GM06990 (cell line): Measurements from ENCODE around the gene DCLK2.

Experiments used
- DNase-seq: peaks from one replicate; pipeline ENCODE4 v3.0.0-alpha.2; 2011; ENCODE audit not compliant: insufficient read length; ENCODE audit errors: extremely low read depth
- H3K27me3 ChIP-seq: replicated peaks from 2 replicates; pipeline ENCODE4 v1.6.0; 2011; ENCODE audit warnings: low read length; ENCODE audit not compliant: control insufficient read depth, insufficient read depth
- H3K36me3 ChIP-seq: 2 replicates; pipeline ENCODE4 v1.5.1; 2011; ENCODE audit warnings: low read length; ENCODE audit not compliant: control insufficient read depth, insufficient read depth
- H3K4me3 ChIP-seq: replicated peaks from 2 replicates; pipeline ENCODE4 v1.5.1; 2011; ENCODE audit warnings: low read depth, mild to moderate bottlenecking, control low read depth, low read length
- TF ChIP-seq, protein P1 (sequence below): IDR thresholded peaks from 2 replicates; pipeline ENCODE4 v1.5.1; 2011; ENCODE audit warnings: low read length, control low read depth, mild to moderate bottlenecking, inconsistent platforms; ENCODE audit not compliant: insufficient read depth, poor library complexity, severe bottlenecking

The DCLK2 gene

DNA sequence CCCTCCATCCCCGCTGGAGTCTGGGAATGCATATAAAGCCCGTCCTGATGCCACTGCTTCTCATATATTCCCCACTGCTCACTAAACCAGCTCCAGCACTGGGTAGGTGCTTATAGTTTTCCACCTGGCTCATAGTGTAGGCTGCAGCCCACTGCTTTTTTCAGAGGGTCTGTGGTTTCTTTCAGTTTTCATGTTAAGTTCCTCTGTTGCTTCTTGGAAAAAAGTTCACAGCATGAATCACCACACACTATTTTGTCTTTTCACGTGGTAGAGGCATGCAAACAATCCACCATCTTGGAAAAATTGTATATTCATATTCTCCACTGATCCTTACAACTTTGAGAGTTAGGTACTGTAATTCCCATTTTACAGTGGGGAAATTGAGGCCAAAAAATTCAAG, 39.4 kb downstream of the DCLK2 start:
- no peaks in the 10 kb centered on the region for H3K27me3 ChIP-seq
- no peak for DNase-seq
- TF ChIP-seq, protein P1, sequence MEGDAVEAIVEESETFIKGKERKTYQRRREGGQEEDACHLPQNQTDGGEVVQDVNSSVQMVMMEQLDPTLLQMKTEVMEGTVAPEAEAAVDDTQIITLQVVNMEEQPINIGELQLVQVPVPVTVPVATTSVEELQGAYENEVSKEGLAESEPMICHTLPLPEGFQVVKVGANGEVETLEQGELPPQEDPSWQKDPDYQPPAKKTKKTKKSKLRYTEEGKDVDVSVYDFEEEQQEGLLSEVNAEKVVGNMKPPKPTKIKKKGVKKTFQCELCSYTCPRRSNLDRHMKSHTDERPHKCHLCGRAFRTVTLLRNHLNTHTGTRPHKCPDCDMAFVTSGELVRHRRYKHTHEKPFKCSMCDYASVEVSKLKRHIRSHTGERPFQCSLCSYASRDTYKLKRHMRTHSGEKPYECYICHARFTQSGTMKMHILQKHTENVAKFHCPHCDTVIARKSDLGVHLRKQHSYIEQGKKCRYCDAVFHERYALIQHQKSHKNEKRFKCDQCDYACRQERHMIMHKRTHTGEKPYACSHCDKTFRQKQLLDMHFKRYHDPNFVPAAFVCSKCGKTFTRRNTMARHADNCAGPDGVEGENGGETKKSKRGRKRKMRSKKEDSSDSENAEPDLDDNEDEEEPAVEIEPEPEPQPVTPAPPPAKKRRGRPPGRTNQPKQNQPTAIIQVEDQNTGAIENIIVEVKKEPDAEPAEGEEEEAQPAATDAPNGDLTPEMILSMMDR, result no peak

DNA sequence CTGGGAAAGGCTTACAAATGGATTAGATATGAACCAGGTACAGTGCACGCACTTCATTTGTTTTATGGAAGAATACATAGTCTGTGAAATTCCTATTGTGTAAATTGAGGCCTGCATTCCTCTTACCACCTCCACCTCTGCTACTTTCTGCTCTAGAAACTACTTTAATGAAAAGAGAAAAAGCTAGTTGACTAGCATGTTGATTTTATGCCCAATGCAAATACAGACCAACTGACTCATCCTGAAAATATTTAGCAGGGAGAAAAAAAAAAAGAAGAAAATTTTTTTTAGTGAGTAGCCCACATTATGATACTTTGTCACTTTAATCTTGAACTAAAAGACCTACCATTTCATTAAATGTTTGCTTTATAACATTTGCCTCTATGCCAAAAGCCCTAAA, 41.2 kb downstream of the DCLK2 start:
- no peaks in the 10 kb centered on the region for H3K36me3 ChIP-seq
- TF ChIP-seq, protein P1, result no peak
- no peak for DNase-seq
- H3K4me3 ChIP-seq, result no peak overlapping the region
- H3K27me3 ChIP-seq, result no peaks in the 10 kb centered on the region

More for the DNA sequence above, 39.4 kb downstream of the DCLK2 start:
- Histone ChIP-seq H3K4me3 (no peak overlapping the region), H3K36me3 (no peaks in the 10 kb centered on the region)

DNA sequence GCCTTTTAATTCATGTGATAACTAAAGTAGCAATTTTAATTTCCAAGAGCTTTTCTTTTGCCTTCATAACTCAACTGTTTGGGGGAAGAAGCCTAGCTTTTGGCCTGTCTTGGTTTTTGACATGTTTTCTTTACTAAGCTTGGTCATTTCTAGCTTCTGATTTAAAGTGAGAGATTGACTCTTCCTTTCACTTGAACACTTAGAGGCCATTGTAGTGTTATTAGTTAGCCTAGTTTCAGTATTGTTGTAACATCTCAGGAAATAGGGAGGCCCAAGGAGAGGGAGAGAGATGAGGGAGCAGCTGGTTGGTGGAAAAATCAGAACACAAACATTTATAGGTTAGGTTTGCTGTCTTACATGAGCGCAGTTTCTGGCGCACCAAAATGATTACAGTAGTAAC, 44.8 kb downstream of the DCLK2 start:
- TF ChIP-seq, protein P1, result no peak
- peak; percentile 10 for DNase-seq
- Histone ChIP-seq H3K36me3 (no peaks in the 10 kb centered on the region), H3K27me3 (no peaks in the 10 kb centered on the region), H3K4me3 (no peak overlapping the region)

DNA sequence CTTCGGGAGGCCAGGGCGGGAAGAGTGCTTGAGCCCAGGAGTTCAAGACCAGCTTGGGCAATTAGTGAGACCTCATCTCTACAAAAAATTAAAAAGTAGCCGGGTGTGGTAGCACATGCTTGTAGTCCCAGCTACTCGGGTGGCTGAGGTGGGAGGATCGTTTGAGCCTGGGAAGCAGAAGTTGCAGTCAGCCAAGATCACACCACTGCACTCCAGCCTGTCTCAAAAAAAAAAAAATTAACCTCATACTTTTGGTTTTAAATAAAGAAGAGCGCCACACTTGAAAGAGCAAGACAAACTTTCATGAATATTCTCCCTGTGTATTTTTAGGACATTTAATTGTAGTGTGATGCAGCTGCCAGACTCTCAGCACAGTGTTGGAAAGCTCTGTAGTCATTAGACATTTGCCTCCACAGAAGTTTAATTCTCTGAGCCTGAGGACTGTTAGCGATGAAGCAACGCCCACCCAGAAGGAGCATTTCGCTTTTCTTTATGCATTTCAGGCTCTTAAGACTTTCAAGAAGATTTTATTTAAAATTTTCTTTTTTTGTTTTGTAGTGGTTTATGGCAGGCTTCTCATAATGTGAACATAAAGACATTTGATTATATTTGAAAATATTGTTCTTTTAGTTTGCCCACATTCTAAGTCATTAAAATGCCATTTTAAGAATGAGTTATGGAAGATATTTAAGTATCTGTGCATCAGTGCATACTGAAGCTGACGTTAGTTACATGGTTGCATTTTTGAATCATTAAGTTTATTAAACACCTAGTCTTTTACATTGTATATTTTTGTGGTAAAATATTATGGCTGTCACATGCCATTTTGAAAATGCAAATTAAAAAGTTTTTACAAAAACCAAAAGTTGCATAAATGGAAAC, 45.8 kb downstream of the DCLK2 start:
- TF ChIP-seq, protein P1, result no peak
- DNase-seq, result no peak
- Histone ChIP-seq H3K27me3 (no peaks in the 10 kb centered on the region), H3K36me3 (no peaks in the 10 kb centered on the region), H3K4me3 (no peak overlapping the region)

DNA sequence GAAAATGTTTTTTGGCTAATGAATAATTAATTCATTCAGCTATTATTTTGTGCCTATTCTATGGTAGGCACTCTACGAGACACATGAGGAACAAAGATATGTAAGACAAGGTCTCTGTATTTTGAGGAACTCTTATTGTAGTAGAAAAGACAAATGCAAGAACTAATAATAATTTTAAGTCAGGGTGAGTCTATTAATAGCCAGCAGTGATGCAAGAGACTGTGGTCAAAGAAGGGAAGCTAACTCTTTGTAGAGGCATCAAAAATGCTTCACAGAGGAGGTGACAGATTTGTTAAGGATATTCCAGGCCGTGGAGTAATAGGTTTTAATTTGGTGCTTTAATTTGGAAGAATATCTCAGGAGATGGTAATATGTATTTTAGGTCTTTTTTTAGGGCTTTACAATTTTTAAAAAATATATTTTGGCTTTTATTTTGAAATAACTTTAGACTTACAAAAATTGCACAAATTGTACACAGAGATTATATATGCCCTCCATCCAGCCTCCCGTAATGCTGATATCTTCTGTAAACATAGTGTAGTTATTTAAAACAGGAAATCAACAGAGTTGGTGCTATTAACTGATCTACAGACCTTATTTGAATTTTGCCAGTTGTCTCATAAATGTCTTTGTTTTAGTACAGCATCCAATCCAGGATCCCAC, 48.1 kb downstream of the DCLK2 start:
- TF ChIP-seq, protein P1, result no peak
- no peaks in the 10 kb centered on the region for H3K36me3 ChIP-seq
- no peak overlapping the region for H3K4me3 ChIP-seq
- peak; percentile 10 for DNase-seq
- H3K27me3 ChIP-seq, result no peaks in the 10 kb centered on the region
